Tibial nerve (tissue), 4 donors: Measurements from ENCODE around the gene FAM107B.

Experiments used
- EP300 ChIP-seq, 2 donors: sonication (generic); formaldehyde crosslinking; IDR thresholded peaks; one replicate each; pipeline ENCODE4 v1.6.1; 2017; ENCODE audit warnings: antibody characterized with exemption in 2 of 2, mild to moderate bottlenecking in 1 of 2
- POLR2A ChIP-seq, 2 donors: fragments of 450-650 bp; IDR thresholded peaks; one replicate each; pipeline ENCODE4 v1.6.1; 2017; ENCODE audit warnings: antibody characterized with exemption in 2 of 2, mild to moderate bottlenecking in 2 of 2, moderate library complexity in 2 of 2
- TF ChIP-seq, protein P1 (sequence below), 5 experiments: fragments of 200-600 bp in 3 of 5; fragments of 450-650 bp in 2 of 5; sonication (generic) in 3 of 5; IDR thresholded peaks; one replicate each; pipeline ENCODE4 v1.5.1; 2016 to 2019; ENCODE audit warnings: antibody characterized with exemption in 5 of 5, mild to moderate bottlenecking in 3 of 5, moderate library complexity in 2 of 5

GRCh38 chr10:14594878-14595525 lies 179.7 kb downstream of the FAM107B start:
- TF ChIP-seq, protein P1, sequence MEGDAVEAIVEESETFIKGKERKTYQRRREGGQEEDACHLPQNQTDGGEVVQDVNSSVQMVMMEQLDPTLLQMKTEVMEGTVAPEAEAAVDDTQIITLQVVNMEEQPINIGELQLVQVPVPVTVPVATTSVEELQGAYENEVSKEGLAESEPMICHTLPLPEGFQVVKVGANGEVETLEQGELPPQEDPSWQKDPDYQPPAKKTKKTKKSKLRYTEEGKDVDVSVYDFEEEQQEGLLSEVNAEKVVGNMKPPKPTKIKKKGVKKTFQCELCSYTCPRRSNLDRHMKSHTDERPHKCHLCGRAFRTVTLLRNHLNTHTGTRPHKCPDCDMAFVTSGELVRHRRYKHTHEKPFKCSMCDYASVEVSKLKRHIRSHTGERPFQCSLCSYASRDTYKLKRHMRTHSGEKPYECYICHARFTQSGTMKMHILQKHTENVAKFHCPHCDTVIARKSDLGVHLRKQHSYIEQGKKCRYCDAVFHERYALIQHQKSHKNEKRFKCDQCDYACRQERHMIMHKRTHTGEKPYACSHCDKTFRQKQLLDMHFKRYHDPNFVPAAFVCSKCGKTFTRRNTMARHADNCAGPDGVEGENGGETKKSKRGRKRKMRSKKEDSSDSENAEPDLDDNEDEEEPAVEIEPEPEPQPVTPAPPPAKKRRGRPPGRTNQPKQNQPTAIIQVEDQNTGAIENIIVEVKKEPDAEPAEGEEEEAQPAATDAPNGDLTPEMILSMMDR (IDR thresholded peaks at IDR 0.05): no peak
- TF ChIP-seq EP300 (IDR thresholded peaks at IDR 0.05): no peak
- TF ChIP-seq POLR2A (IDR thresholded peaks at IDR 0.05): no peak
